Adipocyte (in vitro differentiated cells): Measurements from ENCODE around the gene PPP2R1B.
A peak's percentile ranks its signal among the peaks of the same experiment; 100 is the strongest.
"Not testable (repeated sequence)": the region's sequence is repeated elsewhere in the genome, so short reads cannot be mapped to it uniquely, and the experiment has no call there.

Experiments
- DNase-seq: peaks from one replicate; pipeline ENCODE4 v3.0.0-alpha.2; 2015; ENCODE audit warnings: low read depth
- H3K27me3 ChIP-seq: replicated peaks from 2 replicates; pipeline ENCODE4 v1.7.0; 2013; ENCODE audit warnings: mild to moderate bottlenecking, low read length, moderate library complexity; ENCODE audit not compliant: control insufficient read depth, insufficient read depth
- H3K36me3 ChIP-seq: 2 replicates; pipeline ENCODE4 v1.7.0; 2013; ENCODE audit warnings: low read length, mild to moderate bottlenecking, moderate library complexity; ENCODE audit not compliant: control insufficient read depth, insufficient read depth, severe bottlenecking
- H3K4me1 ChIP-seq: 2 replicates; pipeline ENCODE4 v1.7.0; 2013; ENCODE audit warnings: mild to moderate bottlenecking, low read length, moderate library complexity; ENCODE audit not compliant: control insufficient read depth, insufficient read depth
- H3K4me3 ChIP-seq: 2 replicates; pipeline ENCODE4 v1.7.0; 2013; ENCODE audit warnings: mild to moderate bottlenecking, low read length, moderate library complexity
- H3K9ac ChIP-seq: 2 replicates; pipeline ENCODE4 v1.7.0; 2013; ENCODE audit warnings: mild to moderate bottlenecking, low read length, moderate library complexity
- H3K9me3 ChIP-seq: 2 replicates; pipeline ENCODE4 v1.7.0; 2013; ENCODE audit warnings: mild to moderate bottlenecking, low read length, moderate library complexity; ENCODE audit not compliant: control insufficient read depth

Gene PPP2R1B

DNA sequence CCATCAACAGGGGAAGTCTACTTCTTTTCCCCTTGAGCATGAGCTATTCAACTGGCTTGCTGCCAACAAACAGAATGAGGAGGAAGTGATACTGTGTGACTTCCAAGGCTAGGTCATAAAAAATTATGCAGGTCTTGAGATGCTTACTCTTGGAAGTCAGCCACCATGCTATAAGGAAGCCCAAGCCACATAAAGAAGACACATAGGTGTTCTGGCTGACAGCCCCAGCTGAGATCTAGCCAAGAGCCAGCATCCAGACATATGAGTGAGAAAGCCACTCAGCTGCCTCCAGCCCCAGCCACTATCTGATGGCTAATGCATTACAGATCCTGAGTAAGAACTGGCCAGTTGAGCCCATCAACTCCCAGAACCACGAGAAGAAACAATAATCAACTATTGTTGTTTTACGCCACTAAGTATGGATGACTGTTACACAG, 31.0 kb upstream of the PPP2R1B start:
- peak; percentile 30 for DNase-seq
- no peak overlapping the region for H3K9ac ChIP-seq
- H3K4me3 ChIP-seq: no peak overlapping the region
- peaks cover 57% of the 10 kb centered on the region for H3K4me1 ChIP-seq
- H3K27me3 ChIP-seq: no peaks in the 10 kb centered on the region
- no peaks in the 10 kb centered on the region for H3K9me3 ChIP-seq
- peaks cover 34% of the 10 kb centered on the region for H3K36me3 ChIP-seq

DNA sequence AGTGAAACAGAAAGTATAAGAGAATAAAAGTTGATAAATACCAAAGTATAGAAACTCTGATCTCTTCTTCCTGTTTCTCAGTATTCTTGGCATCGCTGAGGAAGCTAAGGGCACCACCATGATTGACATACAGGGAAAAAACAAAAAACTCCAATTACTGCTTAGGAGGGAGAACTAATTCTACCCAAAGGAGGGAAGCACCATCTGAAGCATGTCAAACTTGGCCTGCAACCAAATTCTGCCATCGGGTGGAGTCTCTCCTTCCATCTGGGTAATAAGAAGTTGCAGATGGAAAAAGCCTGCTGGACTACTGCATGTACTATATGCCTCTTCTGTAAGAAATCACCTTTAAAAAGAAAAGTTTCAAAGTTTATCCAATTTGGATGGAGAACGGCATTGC, 30.5 kb upstream of the PPP2R1B start:
- peaks cover 57% of the 10 kb centered on the region for H3K4me1 ChIP-seq
- no peaks in the 10 kb centered on the region for H3K9me3 ChIP-seq
- H3K9ac ChIP-seq: peak overlapping the region; percentile 1
- H3K27me3 ChIP-seq: no peaks in the 10 kb centered on the region
- H3K4me3 ChIP-seq: no peak overlapping the region
- peak; percentile 63 for DNase-seq
- H3K36me3 ChIP-seq: peaks cover 31% of the 10 kb centered on the region

GRCh38 chr11:111795334-111795985, 29.3 kb upstream of the PPP2R1B start:
- Histone ChIP-seq H3K4me3 (no peak overlapping the region), H3K36me3 (peaks cover 24% of the 10 kb centered on the region), H3K27me3 (no peaks in the 10 kb centered on the region), H3K4me1 (peaks cover 57% of the 10 kb centered on the region), H3K9me3 (no peaks in the 10 kb centered on the region), H3K9ac (peak overlapping the region; percentile 35)
- DNase-seq: peak; percentile 43

- H3K36me3 ChIP-seq: peaks cover 26% of the 10 kb centered on the region
- peaks cover 57% of the 10 kb centered on the region for H3K4me1 ChIP-seq
- no peaks in the 10 kb centered on the region for H3K9me3 ChIP-seq
- peak overlapping the region; percentile 52 for H3K9ac ChIP-seq
- no peaks in the 10 kb centered on the region for H3K27me3 ChIP-seq
- DNase-seq: peak; percentile 89
- peak overlapping the region; percentile 4 for H3K4me3 ChIP-seq
These were observed 27.7 kb upstream of the PPP2R1B start for GRCh38 chr11:111793863-111794262.

DNA sequence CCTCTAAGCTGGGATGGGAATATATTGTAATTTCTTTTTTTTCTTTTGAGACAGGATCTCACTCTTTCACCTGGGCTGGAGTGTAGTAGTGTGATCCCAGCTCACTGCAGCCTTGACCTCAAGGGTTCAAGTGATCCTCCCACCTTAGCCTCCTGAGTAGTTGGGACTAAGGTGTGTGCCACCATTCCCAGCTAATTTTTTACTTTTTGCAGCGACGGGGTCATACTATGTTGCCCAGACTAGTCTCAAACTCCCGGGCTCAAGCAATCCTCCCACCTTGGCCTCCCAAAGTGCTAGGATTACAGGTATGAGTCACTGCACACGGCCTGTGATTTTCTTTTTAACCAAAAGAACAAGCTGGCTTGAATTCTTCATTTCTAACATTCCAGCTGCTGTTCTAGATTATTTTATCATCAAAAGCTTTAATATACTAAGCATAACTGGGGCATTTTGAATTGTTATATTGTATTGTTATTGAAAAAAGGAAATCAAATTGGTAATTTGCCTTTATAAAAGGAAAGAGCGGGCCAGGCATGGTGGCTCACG, 26.8 kb upstream of the PPP2R1B start:
- H3K27me3 ChIP-seq: no peaks in the 10 kb centered on the region
- peaks cover 49% of the 10 kb centered on the region for H3K4me1 ChIP-seq
- peak; percentile 48 for DNase-seq
- H3K9me3 ChIP-seq: no peaks in the 10 kb centered on the region
- H3K4me3 ChIP-seq: no peak overlapping the region
- H3K9ac ChIP-seq: no peak overlapping the region
- peaks cover 24% of the 10 kb centered on the region for H3K36me3 ChIP-seq

GRCh38 chr11:111792314-111792713, 26.1 kb upstream of the PPP2R1B start:
- Histone ChIP-seq H3K27me3 (no peaks in the 10 kb centered on the region), H3K36me3 (peaks cover 21% of the 10 kb centered on the region), H3K4me1 (peaks cover 47% of the 10 kb centered on the region), H3K9ac (no peak overlapping the region), H3K4me3 (no peak overlapping the region), H3K9me3 (no peaks in the 10 kb centered on the region)
- no peak for DNase-seq

DNA sequence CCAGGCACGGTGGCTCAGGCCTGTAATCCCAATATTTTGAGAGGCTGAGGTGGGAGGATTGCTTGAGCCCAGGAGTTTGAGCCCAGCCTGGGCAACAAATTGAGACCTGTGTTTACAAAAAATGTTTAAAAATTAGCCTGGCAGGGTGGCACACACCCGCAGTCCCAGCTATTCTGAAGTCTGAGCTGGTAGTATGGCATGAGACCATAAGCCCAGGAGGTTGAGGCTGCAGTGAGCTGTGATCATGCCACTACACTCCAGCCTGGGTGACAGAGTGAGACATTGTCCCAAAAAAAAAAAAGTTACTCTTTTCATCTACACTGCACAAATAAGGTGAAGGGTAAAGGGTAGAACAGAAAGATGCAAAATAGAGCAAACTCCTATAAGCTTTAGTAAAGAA, 22.3 kb upstream of the PPP2R1B start:
- DNase-seq: no peak
- H3K9me3 ChIP-seq: no peaks in the 10 kb centered on the region
- H3K9ac ChIP-seq: no peak overlapping the region
- H3K4me1 ChIP-seq: peaks cover 9% of the 10 kb centered on the region
- no peak overlapping the region for H3K4me3 ChIP-seq
- H3K27me3 ChIP-seq: no peaks in the 10 kb centered on the region
- peaks cover 53% of the 10 kb centered on the region for H3K36me3 ChIP-seq

- DNase-seq: no peak
- H3K9me3 ChIP-seq: no peaks in the 10 kb centered on the region
- H3K27me3 ChIP-seq: no peaks in the 10 kb centered on the region
- peaks cover 58% of the 10 kb centered on the region for H3K36me3 ChIP-seq
- no peak overlapping the region for H3K9ac ChIP-seq
- peaks cover 5% of the 10 kb centered on the region for H3K4me1 ChIP-seq
- H3K4me3 ChIP-seq: no peak overlapping the region
These were observed 21.9 kb upstream of the PPP2R1B start for GRCh38 chr11:111788051-111788450.

GRCh38 chr11:111785886-111786412, 19.8 kb upstream of the PPP2R1B start:
- Histone ChIP-seq H3K27me3 (no peaks in the 10 kb centered on the region), H3K36me3 (peaks cover 65% of the 10 kb centered on the region), H3K9ac (no peak overlapping the region), H3K4me1 (no peaks in the 10 kb centered on the region), H3K9me3 (no peaks in the 10 kb centered on the region), H3K4me3 (no peak overlapping the region)
- DNase-seq: no peak

DNA sequence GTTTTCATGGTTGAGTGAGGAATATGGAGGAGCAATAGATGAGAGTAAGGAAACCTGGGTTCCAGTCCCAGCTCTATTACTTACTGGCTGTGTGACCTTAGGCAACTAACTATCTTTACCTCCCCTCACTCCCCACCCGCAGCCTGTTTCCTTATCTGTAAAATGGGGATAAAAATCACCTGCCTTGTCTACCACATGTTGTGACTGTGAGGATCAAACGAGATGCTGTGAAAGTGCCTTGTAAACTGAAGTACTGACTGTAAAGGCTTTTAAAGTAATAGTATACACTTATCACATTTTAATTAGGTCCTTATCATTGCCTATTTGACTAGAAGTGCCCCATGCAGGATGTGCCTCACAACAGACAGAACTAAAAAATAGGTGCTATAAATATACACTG, 18.9 kb upstream of the PPP2R1B start:
- Histone ChIP-seq H3K4me1 (no peaks in the 10 kb centered on the region), H3K9me3 (no peaks in the 10 kb centered on the region), H3K27me3 (no peaks in the 10 kb centered on the region), H3K4me3 (no peak overlapping the region), H3K36me3 (peaks cover 65% of the 10 kb centered on the region), H3K9ac (no peak overlapping the region)
- DNase-seq: no peak

- not testable (repeated sequence) for H3K9me3 ChIP-seq, H3K9ac ChIP-seq, H3K27me3 ChIP-seq, DNase-seq, H3K4me3 ChIP-seq, H3K4me1 ChIP-seq
- peaks cover 61% of the 10 kb centered on the region for H3K36me3 ChIP-seq
These were observed 18.1 kb upstream of the PPP2R1B start for GRCh38 chr11:111784311-111784710.
